Hematopoietic multipotent progenitor cell treated with erythropoietin and hydrocortisone succinate and interleukin-3 and kit ligand, for 6 days (in vitro differentiated cells): ENCODE data around the gene VENTX.

Experiments
- DNase-seq: peaks from one replicate; pipeline ENCODE4 v3.0.0-alpha.2; 2015

Gene VENTX

DNA sequence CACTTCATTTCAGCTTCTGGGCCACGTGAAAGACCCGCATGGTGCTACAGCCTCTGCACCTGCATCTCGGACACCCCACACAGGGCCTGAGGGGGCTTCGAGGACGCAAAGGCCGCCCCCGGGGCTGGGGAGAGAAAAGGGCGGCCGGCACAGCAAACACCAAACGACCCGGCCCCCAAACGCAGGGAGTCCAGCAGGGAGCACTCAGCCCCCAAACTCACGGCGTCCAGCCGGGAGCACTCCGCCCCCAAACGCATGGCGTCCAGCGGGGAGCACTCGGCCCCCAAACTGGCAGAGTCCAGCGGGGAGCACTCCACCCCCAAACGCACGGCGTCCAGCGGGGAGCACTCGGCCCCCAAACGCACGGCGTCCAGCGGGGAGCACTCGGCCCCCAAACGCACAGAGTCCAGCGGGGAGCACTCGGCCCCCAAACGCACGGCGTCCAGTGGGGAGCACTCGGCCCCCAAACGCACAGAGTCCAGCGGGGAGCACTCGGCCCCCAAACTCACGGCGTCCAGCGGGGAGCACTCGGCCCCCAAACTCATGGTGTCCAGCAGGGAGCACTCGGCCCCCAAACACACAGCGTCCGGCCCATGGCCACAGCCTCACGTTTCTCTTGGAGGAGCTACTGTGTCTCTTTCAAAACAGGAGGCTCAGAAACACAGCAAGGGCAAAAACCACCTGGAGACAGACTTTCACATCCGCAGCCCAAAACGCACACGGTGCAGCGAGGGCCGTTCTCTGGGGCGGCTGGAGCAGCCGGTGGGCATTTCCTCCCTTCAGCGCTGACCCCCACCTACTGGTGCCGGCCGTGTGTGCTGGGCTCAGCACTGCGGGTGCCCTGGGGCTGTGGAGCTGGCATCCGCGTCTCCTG lies 34.6 kb upstream of the VENTX start:
- no peak for DNase-seq

GRCh38 chr10:133203652-133204195 lies 33.9 kb upstream of the VENTX start:
- no peak for DNase-seq

DNA sequence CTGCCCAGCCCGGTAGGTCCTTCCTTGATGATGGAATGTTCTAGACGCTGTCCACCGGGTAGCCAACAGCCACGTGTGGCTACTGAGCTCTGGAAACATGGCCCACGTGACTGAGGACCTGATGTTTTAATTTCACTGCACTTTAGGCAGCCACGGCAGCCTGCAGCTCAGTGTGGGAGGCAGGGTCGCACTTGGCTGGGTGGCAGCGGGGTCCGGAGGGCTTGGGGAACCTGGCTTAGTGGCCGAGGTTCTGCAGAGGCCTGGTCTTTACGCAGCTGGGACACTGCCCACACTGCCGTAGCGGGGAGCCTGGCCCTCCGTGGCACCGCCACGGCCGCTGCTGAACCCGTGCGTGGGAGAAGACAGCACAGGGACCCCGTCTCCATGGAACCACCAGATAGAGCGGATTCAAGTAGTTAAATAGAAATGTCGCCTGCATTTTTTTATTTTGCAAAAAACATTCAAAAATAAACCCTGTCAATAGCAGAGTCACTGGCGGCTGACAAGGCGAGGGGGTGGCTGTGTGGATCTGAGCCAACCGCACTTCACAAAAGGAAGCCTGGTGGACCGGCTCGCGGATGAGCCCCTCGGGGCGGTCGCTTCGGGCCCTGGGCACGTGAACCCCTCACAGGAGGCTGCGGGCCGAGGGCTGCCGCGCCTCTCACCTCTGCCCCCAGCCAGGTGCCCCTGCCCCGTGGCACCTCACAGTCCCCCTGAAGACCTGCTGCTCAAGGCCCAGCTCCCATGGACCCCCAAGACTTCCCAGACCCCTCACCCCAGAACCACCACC lies 33.2 kb upstream of the VENTX start:
- DNase-seq = no peak

GRCh38 chr10:133205146-133205545 lies 32.5 kb upstream of the VENTX start:
- no peak for DNase-seq

GRCh38 chr10:133206356-133207040 lies 31.2 kb upstream of the VENTX start:
- no peak for DNase-seq

- no peak for DNase-seq
These were observed 30.5 kb upstream of the VENTX start for GRCh38 chr10:133207041-133207600.

DNA sequence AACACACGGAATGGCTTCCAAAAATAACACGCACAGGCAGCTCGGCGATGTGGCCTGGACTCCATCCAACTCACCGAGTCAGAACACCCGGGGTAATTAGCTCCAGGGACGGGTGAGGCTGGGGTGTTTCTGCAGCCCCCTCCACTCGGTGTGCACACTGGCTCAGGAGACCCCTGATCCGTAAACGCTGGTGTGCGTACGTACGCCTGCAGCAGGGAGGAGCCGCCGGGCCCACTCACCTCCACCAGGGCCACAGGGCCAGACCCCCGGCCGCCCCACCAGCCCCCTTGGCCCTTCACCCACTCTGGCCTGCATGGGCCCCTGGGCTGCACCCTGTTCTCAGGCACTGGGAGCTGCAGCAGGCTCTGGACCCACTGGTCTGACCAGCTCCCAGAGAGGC lies 30.0 kb upstream of the VENTX start:
- DNase-seq = no peak

DNA sequence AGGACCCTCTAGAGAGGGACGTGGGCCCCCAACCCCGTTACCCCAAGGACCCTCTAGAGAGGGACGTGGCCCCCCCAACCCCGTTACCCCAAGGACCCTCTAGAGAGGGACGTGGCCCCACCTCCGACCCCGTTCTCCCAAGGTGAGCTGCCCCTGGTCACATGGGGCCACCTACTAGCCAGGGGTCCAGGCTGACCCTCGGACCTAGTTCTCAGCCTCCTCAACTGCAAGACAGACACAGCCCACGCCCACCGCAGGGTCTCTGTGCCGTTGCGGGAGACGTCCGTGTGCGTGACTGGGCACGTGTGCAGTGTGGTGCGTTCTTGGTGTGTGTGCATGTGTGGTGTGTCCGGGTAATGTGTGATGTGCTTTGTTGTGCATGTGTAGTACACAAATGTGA lies 29.2 kb upstream of the VENTX start:
- no peak for DNase-seq

- DNase-seq = no peak
These were observed 28.5 kb upstream of the VENTX start for GRCh38 chr10:133209117-133209516.

- no peak for DNase-seq
These were observed 28.0 kb upstream of the VENTX start for GRCh38 chr10:133209641-133210040.

GRCh38 chr10:133210398-133211140 lies 27.1 kb upstream of the VENTX start:
- DNase-seq = no peak

DNA sequence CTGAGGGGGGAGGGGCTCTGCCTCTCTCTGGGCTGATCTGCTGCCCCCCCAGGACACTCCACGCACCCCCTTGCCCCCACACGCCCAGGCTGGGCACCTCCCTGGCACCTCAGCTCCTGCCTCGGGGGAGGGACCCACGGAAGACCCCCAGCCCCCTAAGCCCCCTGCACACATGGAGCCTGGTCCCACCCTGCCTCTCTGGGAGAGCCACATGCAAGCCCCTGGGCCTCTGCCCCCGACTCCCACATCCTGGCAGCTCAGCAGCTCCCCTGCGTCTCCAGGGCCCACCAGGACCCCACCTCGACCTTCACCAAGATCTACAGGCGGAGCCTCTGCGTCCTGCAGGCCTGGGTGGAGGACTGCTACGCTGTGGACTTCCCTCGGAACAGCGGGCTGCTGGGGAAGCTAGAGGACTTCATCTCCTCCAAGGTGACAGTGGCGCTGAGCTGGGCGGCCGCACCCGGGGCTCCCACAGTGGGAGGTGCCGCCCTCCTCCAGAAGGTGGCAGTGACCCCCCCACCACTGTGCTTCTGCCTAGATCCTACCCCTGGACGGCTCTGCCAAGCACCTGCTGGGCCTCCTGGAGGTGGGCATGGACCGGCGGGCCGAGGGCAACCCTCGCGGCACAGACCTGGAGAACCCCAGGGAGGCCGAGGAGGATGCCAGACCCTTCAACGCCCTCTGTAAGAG lies 26.4 kb upstream of the VENTX start:
- no peak for DNase-seq

- no peak for DNase-seq
These were observed 25.4 kb upstream of the VENTX start for GRCh38 chr10:133211959-133212852.

DNA sequence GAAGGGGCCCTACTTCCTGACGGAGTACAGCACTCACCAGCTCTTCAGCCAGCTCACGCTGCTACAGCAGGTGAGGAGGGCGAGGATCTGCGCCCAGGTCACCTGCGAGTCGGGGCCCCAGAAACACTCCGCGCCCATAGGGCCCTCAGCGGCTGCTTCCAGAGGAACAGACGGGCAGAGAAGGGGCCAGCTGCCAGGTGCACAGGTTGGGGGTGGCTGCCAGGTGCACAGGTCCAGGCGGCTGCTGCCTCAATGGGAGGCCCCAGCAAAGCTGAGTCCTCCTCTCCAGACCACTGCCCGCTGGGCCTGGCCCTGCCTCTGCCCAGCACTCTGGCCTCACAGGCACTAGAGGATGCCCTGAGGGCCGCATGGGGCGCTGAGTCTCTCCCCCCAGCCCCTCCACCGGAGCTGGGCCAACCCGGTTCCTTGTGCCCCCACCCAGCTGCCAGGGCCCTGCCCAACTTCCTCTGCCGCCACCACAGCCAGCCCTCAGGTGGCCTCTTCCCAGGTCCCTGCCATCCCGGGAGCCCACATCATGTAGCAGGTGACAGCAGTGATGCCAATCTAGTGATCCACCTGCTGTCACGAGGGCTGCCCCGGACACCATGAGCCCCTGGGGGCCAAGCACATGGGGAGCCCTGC lies 24.7 kb upstream of the VENTX start:
- DNase-seq = no peak

DNA sequence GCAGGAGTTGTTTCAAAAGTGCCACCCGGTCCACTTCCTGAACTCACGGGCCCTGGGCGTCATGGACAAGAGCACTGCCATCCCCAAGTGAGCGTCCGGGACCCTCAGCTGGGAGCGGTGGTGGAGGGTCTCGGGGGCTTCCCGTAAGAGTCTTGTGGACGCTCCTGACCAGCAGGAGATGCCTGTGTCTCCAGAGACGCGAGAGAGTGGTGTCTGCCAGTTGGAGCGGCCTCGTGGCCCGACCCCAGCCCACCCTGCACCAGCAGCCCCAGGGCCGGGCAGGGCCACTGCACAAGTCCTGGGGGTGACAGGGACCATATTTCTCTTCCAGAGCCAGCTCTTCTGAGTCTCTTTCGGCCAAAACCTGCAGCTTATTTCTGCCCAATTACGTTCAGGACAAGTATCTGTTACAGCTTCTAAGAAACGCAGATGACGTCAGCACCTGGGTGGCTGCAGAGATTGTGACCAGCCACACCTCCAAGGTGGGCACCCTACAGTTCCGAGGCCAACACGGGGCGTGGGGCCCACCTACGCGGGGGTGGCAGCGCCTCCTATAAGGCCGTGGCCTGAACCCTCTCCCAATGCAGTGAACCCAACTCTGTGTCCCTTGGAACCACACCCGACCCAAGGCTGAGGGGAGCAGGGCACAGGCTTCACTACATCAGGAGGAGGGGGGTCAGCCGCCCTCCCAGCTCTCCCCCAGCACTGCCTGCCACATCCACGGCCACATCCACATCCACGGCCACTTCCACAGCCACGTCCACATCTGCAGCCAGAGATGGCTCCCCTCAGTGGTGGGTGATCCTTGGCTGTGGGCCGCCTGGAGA lies 23.8 kb upstream of the VENTX start:
- DNase-seq = no peak

DNA sequence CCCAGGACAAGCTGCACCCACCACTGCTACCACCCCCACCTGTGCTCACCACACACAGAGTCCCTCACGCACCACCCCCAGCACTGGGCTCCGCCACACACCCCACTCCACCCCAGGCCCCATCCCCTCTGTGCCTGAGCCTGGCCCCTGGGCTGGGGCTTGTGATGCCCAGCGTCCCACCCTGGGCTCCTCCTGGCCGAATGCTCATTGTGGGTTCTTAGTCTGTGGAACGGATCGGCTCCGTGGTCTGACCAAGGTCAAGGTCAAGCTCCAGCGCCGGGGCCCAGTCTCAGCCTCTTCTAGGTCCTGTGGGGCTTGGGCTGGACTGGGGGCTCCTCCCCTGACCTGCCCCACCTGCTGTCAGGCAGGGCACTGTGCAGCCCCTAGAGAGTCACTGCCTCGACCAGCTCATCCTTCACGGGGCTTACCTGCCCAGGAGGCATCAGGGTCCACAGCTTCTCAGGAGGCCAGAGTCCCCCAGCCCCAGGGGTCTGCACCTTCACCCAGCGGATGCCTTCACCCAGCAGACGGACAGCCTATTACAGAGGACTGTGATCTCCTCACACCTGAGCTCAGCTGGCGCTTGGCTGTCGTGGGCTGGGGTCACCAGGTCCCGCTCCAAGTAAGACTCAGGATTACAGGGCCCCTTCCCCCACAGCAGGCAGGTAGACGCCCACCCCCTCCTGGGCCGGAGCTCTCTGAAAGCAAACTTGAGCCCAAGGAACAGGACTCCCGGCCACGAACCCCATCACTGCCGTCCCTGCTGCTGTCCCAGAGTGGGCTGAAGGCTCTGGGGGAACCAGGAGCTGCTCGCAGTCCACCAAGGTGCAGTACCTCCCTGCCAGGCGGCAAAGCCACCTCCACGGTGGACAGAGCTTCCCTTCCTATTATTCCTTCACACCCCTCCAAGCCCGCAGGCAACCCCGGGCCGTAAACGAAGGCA lies 22.9 kb upstream of the VENTX start:
- DNase-seq = no peak

DNA sequence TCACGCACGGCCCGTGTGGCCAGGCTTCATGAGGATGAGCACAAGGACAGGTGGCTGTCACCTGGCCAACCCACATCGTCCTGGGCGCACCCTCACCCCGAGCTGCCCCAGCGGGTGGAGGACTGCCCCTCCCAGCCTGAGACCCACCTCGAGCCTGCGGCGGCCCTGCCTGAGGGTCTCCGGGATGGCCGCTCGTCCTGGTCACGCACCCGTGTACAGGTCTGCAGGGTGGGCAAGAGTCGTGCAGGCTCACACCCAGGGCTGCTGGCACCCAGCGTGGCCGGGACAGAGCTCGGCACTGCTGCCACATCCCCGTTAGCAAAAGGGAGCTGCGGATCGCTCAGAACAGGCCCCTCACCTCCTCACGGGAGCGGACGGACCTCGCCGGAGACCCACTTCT lies 22.1 kb upstream of the VENTX start:
- DNase-seq = no peak

DNA sequence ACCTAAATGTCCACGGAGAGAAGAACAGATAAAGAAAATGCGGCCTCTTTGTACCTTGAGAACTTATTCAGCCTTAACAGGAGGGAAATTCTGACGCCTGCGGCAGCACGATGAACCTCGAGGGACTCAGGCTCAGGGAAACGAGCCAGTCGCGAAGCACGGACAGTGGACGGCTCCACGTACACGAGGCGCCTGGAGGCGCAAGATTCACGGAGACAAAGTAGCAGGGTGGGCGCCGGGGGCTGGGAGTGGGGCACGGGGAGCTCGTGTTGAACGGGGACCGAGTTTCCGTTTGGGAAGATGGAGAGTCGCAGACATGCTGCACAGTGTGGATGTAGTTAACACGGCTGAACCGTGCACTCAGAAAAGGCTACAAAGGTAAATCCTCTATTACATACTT lies 20.9 kb upstream of the VENTX start:
- DNase-seq = no peak
